Subcutaneous adipose tissue (tissue), 4 donors: ENCODE data around the gene NCAPD2. TPM values are rescaled to one million over a fixed set of nuclear protein-coding genes. Genes with fewer than 3 reads are reported as not detected.

Experiments
- total RNA-seq, 4 donors: library from RNA; depleted of rRNA; stranded (reverse); fragments of >200 nt; gene quantifications; one replicate each; pipeline ENCODE4 v1.1.0, GENCODE V29; 2016
- TF ChIP-seq, protein P1 (sequence below): fragments of 450-650 bp; IDR thresholded peaks from one replicate; pipeline ENCODE4 v1.5.1; 2016; ENCODE audit warnings: low read depth, mild to moderate bottlenecking, control low read depth, antibody characterized with exemption, moderate library complexity

The NCAPD2 gene
- total RNA-seq, 4 donors from 2014 or later = 10.8 to 25.2 (median 16.9) TPM

DNA sequence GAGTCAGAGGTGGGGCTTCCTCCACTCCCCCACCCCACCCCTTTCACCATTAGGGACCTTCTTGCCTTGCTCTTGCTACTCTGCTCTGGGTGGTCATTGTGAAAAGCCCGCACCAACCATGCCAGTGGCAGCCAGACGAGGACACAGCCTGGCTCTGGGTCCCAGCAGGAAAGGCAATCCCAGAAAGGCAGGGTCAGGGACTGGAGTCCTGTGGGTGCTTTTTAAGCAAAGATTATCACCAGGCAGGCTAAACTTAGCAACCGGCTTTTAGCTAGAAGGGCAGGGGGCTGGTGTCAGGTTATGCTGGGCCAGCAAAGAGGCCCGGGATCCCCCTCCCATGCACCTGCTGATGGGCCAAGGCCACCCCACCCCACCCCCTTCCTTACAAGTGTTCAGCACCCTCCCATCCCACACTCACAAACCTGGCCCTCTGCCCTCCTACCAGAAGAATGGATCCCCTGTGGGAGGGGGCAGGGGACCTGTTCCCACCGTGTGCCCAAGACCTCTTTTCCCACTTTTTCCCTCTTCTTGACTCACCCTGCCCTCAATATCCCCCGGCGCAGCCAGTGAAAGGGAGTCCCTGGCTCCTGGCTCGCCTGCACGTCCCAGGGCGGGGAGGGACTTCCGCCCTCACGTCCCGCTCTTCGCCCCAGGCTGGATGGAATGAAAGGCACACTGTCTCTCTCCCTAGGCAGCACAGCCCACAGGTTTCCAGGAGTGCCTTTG lies 39.2 kb downstream of the NCAPD2 start:
- TF ChIP-seq, protein P1, sequence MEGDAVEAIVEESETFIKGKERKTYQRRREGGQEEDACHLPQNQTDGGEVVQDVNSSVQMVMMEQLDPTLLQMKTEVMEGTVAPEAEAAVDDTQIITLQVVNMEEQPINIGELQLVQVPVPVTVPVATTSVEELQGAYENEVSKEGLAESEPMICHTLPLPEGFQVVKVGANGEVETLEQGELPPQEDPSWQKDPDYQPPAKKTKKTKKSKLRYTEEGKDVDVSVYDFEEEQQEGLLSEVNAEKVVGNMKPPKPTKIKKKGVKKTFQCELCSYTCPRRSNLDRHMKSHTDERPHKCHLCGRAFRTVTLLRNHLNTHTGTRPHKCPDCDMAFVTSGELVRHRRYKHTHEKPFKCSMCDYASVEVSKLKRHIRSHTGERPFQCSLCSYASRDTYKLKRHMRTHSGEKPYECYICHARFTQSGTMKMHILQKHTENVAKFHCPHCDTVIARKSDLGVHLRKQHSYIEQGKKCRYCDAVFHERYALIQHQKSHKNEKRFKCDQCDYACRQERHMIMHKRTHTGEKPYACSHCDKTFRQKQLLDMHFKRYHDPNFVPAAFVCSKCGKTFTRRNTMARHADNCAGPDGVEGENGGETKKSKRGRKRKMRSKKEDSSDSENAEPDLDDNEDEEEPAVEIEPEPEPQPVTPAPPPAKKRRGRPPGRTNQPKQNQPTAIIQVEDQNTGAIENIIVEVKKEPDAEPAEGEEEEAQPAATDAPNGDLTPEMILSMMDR = no peak

DNA sequence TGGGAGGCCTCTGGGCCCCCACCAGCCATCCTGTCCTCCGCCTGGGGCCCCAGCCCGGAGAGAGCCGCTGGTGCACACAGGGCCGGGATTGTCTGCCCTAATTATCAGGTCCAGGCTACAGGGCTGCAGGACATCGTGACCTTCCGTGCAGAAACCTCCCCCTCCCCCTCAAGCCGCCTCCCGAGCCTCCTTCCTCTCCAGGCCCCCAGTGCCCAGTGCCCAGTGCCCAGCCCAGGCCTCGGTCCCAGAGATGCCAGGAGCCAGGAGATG lies 39.7 kb downstream of the NCAPD2 start:
- TF ChIP-seq, protein P1 = no peak

DNA sequence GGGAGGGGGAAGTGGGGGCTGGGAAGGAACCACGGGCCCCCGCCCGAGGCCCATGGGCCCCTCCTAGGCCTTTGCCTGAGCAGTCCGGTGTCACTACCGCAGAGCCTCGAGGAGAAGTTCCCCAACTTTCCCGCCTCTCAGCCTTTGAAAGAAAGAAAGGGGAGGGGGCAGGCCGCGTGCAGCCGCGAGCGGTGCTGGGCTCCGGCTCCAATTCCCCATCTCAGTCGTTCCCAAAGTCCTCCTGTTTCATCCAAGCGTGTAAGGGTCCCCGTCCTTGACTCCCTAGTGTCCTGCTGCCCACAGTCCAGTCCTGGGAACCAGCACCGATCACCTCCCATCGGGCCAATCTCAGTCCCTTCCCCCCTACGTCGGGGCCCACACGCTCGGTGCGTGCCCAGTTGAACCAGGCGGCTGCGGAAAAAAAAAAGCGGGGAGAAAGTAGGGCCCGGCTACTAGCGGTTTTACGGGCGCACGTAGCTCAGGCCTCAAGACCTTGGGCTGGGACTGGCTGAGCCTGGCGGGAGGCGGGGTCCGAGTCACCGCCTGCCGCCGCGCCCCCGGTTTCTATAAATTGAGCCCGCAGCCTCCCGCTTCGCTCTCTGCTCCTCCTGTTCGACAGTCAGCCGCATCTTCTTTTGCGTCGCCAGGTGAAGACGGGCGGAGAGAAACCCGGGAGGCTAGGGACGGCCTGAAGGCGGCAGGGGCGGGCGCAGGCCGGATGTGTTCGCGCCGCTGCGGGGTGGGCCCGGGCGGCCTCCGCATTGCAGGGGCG lies 40.2 kb downstream of the NCAPD2 start, which contains the start of gene GAPDH:
Gene GAPDH, plus strand, starts transcription at position 595 of the 772 bp plus-strand sequence. CDS start 316 bp downstream, outside the sequence.
- TF ChIP-seq, protein P1 = no peak

DNA sequence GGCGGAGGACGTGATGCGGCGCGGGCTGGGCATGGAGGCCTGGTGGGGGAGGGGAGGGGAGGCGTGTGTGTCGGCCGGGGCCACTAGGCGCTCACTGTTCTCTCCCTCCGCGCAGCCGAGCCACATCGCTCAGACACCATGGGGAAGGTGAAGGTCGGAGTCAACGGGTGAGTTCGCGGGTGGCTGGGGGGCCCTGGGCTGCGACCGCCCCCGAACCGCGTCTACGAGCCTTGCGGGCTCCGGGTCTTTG lies 40.7 kb downstream of the NCAPD2 start:
- TF ChIP-seq, protein P1 = no peak

DNA sequence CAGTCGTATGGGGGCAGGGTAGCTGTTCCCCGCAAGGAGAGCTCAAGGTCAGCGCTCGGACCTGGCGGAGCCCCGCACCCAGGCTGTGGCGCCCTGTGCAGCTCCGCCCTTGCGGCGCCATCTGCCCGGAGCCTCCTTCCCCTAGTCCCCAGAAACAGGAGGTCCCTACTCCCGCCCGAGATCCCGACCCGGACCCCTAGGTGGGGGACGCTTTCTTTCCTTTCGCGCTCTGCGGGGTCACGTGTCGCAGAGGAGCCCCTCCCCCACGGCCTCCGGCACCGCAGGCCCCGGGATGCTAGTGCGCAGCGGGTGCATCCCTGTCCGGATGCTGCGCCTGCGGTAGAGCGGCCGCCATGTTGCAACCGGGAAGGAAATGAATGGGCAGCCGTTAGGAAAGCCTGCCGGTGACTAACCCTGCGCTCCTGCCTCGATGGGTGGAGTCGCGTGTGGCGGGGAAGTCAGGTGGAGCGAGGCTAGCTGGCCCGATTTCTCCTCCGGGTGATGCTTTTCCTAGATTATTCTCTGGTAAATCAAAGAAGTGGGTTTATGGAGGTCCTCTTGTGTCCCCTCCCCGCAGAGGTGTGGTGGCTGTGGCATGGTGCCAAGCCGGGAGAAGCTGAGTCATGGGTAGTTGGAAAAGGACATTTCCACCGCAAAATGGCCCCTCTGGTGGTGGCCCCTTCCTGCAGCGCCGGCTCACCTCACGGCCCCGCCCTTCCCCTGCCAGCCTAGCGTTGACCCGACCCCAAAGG lies 41.2 kb downstream of the NCAPD2 start:
- TF ChIP-seq, protein P1 = no peak

DNA sequence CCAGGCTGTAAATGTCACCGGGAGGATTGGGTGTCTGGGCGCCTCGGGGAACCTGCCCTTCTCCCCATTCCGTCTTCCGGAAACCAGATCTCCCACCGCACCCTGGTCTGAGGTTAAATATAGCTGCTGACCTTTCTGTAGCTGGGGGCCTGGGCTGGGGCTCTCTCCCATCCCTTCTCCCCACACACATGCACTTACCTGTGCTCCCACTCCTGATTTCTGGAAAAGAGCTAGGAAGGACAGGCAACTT lies 41.7 kb downstream of the NCAPD2 start:
- TF ChIP-seq, protein P1 = no peak
